Stomach (tissue), 4 donors: ENCODE measurements around the gene OCSTAMP.

ENCODE experiments used
- CTCF ChIP-seq, 7 experiments: fragments of 450-650 bp in 4 of 7; fragments of 200-600 bp in 3 of 7; sonication (generic) in 3 of 7; IDR thresholded peaks; one replicate each; pipeline ENCODE4 v1.5.1; 2016 to 2019; ENCODE audit warnings: antibody characterized with exemption in 7 of 7, control low read depth in 2 of 7, mild to moderate bottlenecking in 1 of 7
- POLR2A ChIP-seq, 4 donors: fragments of 450-650 bp; IDR thresholded peaks; one replicate each; pipeline ENCODE4 v1.6.1; 2016; ENCODE audit warnings: antibody characterized with exemption in 4 of 4, control low read depth in 2 of 4, mild to moderate bottlenecking in 1 of 4, moderate library complexity in 1 of 4

GRCh38 chr20:46520540-46520939 is 29.9 kb downstream of the OCSTAMP start:
- no peak for TF ChIP-seq CTCF (IDR thresholded peaks at IDR 0.05)
- TF ChIP-seq POLR2A (IDR thresholded peaks at IDR 0.05): no peak
